Esophagus squamous epithelium (tissue), 4 donors: ENCODE results near the gene SPAAR.

Experiments
- POLR2A ChIP-seq, 4 donors: fragments of 450-650 bp; IDR thresholded peaks; one replicate each; pipeline ENCODE4 v1.6.1; 2017; ENCODE audit warnings: antibody characterized with exemption in 4 of 4, mild to moderate bottlenecking in 4 of 4, moderate library complexity in 3 of 4
- TF ChIP-seq, protein P1 (sequence below), 6 experiments: fragments of 450-650 bp in 4 of 6; fragments of 200-600 bp in 2 of 6; sonication (generic) in 2 of 6; IDR thresholded peaks; one replicate each; pipeline ENCODE4 v1.5.1; 2016 to 2019; ENCODE audit warnings: antibody characterized with exemption in 6 of 6, mild to moderate bottlenecking in 4 of 6, moderate library complexity in 4 of 6

DNA sequence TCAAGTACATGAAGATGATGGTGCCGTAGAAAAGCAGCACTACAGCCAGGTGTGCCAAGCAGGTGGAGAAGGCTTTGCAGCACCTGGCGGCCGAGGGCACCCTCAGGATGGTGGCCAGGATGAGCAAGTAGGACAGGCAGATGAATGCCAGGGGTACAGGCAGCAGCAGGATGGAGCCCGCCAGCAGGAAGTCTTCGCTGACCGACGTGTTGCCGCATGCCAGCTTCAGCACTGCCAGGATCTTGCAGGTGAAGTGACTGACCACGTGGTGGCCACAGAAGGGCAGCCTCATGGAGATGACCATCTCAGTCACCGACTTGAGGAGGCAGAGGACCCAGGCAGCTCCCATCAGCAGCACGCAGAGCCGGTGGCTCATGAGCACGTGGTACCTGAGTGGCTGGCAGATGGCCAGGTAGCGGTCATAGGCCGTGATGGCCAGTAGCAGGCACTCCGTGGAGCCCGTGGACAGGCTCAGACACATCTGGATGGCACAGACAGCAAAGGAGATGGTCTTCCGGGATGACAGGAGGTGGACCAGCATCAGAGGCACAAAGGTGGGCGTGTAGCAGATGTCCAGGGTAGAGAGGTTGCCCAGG is 39.6 kb upstream of the SPAAR start:
- TF ChIP-seq, protein P1, sequence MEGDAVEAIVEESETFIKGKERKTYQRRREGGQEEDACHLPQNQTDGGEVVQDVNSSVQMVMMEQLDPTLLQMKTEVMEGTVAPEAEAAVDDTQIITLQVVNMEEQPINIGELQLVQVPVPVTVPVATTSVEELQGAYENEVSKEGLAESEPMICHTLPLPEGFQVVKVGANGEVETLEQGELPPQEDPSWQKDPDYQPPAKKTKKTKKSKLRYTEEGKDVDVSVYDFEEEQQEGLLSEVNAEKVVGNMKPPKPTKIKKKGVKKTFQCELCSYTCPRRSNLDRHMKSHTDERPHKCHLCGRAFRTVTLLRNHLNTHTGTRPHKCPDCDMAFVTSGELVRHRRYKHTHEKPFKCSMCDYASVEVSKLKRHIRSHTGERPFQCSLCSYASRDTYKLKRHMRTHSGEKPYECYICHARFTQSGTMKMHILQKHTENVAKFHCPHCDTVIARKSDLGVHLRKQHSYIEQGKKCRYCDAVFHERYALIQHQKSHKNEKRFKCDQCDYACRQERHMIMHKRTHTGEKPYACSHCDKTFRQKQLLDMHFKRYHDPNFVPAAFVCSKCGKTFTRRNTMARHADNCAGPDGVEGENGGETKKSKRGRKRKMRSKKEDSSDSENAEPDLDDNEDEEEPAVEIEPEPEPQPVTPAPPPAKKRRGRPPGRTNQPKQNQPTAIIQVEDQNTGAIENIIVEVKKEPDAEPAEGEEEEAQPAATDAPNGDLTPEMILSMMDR (IDR thresholded peaks at IDR 0.05): no peak
- no peak for TF ChIP-seq POLR2A (IDR thresholded peaks at IDR 0.05)
